Measurements from ENCODE around the gene CHRNE. TPM values are rescaled to one million over a fixed set of nuclear protein-coding genes. Genes with fewer than 3 reads are reported as not detected.

The CHRNE gene
- total and polyA plus RNA-seq, 2 of the 13 experiments (the other 11 are each of a cell fraction or from before 2014, with no cell fraction given), result 0.53 to 0.59 TPM

- TF ChIP-seq HNF4G (IDR thresholded peaks at IDR 0.05; ENCODE audit: borderline replicate concordance, low read depth, low read length) (no peak), HNF4G (CRISPR knock-in tag; IDR thresholded peaks at IDR 0.05; ENCODE audit: borderline replicate concordance, low read depth) (peak; percentile 35; the same call in 1 of the 2 replicates), CERS6 (CRISPR knock-in tag; IDR thresholded peaks at IDR 0.05) (no peak), PAWR (CRISPR knock-in tag; IDR thresholded peaks at IDR 0.05; ENCODE audit: borderline replicate concordance) (no peak), ZNF510 (CRISPR knock-in tag; IDR thresholded peaks at IDR 0.05; ENCODE audit: low read depth) (0 out of 2 replicates have a peak, but pooled peaks have one; percentile 33), ETV5 (CRISPR knock-in tag; IDR thresholded peaks at IDR 0.05; ENCODE audit: borderline replicate concordance) (peak; percentile 7; the same call in 1 of the 2 replicates), ZNF180 (CRISPR knock-in tag; IDR thresholded peaks at IDR 0.05; ENCODE audit: borderline replicate concordance, low read depth) (no peak), ZNF317 (CRISPR knock-in tag; IDR thresholded peaks at IDR 0.05) (no peak), PCBP2 (optimal IDR thresholded peaks at IDR 0.05; ENCODE audit: low read depth, low read length, poor library complexity, severe bottlenecking) (no peak), ZNF747 (CRISPR knock-in tag; IDR thresholded peaks at IDR 0.05; ENCODE audit: borderline replicate concordance) (no peak), ZNF546 (CRISPR knock-in tag; conservative IDR thresholded peaks at IDR 0.05) (no peak; the same call in 1 of the 2 replicates), GATA4 (IDR thresholded peaks at IDR 0.05; ENCODE audit: borderline replicate concordance, low read depth) (no peak), RBAK (CRISPR knock-in tag; IDR thresholded peaks at IDR 0.05) (no peak), FOXM1 (CRISPR knock-in tag; IDR thresholded peaks at IDR 0.05) (no peak), ZSCAN29 (CRISPR knock-in tag; conservative IDR thresholded peaks at IDR 0.05) (no peak), ZBTB2 (CRISPR knock-in tag; IDR thresholded peaks at IDR 0.05; ENCODE audit: low read depth) (peak; percentile 92), SP140L (CRISPR knock-in tag; IDR thresholded peaks at IDR 0.05; ENCODE audit: borderline replicate concordance) (0 out of 2 replicates have a peak, but pooled peaks have one; percentile 47), MIER2 (CRISPR knock-in tag; IDR thresholded peaks at IDR 0.05) (no peak), ZNF274 (CRISPR knock-in tag; IDR thresholded peaks at IDR 0.05) (no peak)
- TF ChIP-seq, protein P1, sequence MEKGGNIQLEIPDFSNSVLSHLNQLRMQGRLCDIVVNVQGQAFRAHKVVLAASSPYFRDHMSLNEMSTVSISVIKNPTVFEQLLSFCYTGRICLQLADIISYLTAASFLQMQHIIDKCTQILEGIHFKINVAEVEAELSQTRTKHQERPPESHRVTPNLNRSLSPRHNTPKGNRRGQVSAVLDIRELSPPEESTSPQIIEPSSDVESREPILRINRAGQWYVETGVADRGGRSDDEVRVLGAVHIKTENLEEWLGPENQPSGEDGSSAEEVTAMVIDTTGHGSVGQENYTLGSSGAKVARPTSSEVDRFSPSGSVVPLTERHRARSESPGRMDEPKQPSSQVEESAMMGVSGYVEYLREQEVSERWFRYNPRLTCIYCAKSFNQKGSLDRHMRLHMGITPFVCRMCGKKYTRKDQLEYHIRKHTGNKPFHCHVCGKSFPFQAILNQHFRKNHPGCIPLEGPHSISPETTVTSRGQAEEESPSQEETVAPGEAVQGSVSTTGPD (CRISPR knock-in tag; IDR thresholded peaks at IDR 0.05), result 0 out of 2 replicates have a peak, but pooled peaks have one; percentile 0
- TF ChIP-seq, protein P2, sequence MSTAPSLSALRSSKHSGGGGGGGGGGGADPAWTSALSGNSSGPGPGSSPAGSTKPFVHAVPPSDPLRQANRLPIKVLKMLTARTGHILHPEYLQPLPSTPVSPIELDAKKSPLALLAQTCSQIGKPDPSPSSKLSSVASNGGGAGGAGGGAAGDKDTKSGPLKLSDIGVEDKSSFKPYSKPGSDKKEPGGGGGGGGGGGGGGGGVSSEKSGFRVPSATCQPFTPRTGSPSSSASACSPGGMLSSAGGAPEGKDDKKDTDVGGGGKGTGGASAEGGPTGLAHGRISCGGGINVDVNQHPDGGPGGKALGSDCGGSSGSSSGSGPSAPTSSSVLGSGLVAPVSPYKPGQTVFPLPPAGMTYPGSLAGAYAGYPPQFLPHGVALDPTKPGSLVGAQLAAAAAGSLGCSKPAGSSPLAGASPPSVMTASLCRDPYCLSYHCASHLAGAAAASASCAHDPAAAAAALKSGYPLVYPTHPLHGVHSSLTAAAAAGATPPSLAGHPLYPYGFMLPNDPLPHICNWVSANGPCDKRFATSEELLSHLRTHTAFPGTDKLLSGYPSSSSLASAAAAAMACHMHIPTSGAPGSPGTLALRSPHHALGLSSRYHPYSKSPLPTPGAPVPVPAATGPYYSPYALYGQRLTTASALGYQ (CRISPR knock-in tag; IDR thresholded peaks at IDR 0.05), result no peak
- TF ChIP-seq, protein P3, sequence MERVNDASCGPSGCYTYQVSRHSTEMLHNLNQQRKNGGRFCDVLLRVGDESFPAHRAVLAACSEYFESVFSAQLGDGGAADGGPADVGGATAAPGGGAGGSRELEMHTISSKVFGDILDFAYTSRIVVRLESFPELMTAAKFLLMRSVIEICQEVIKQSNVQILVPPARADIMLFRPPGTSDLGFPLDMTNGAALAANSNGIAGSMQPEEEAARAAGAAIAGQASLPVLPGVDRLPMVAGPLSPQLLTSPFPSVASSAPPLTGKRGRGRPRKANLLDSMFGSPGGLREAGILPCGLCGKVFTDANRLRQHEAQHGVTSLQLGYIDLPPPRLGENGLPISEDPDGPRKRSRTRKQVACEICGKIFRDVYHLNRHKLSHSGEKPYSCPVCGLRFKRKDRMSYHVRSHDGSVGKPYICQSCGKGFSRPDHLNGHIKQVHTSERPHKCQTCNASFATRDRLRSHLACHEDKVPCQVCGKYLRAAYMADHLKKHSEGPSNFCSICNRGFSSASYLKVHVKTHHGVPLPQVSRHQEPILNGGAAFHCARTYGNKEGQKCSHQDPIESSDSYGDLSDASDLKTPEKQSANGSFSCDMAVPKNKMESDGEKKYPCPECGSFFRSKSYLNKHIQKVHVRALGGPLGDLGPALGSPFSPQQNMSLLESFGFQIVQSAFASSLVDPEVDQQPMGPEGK (CRISPR knock-in tag; IDR thresholded peaks at IDR 0.05), result peak; percentile 31; the same call in 1 of the 2 replicates
Observed at GRCh38 chr17:4939796-4940554, 37.1 kb upstream of the CHRNE start, which contains the start of the genes RNF167 and SLC25A11 (continued).
